Measurements from ENCODE around the gene TAF8. TPM values are rescaled to one million over a fixed set of nuclear protein-coding genes. Genes with fewer than 3 reads are reported as not detected.

Gene TAF8
- polyA plus RNA-seq, 1 of the 3 experiments (the other 2 are of a cell fraction): 27.8 TPM

DNA sequence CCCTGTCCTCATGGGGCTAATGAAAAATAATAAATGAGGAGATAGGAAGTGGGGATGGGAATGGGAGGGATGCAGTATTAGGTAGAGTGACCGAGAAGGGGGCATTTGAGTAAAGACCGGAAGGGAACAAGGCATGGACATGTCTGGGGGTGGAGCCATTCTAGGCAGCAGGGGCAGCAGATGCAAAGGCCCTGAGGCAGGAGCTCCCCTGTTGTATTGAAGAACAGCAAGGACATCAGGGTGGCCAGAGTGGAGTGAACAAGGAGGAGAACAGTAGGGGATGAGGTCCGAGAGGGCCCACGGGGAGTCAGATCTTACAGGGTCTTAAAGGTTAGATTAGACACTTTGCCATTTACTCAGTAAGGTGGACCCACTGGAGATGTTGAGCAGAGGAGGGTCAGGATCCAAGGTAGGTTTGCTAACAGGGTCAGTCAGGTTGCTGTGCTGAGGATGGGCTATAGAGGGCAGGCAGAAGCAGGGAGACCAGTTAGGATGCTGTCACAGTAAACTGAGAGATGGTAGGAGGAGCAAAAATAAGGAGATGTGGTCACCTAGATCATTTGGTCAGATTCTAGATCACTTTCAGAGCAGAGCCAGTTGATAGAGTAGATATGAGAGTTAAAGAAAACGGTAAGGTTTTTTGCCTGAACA lies 18.7 kb downstream of the TAF8 start (continued):
- TF ChIP-seq, protein P1, sequence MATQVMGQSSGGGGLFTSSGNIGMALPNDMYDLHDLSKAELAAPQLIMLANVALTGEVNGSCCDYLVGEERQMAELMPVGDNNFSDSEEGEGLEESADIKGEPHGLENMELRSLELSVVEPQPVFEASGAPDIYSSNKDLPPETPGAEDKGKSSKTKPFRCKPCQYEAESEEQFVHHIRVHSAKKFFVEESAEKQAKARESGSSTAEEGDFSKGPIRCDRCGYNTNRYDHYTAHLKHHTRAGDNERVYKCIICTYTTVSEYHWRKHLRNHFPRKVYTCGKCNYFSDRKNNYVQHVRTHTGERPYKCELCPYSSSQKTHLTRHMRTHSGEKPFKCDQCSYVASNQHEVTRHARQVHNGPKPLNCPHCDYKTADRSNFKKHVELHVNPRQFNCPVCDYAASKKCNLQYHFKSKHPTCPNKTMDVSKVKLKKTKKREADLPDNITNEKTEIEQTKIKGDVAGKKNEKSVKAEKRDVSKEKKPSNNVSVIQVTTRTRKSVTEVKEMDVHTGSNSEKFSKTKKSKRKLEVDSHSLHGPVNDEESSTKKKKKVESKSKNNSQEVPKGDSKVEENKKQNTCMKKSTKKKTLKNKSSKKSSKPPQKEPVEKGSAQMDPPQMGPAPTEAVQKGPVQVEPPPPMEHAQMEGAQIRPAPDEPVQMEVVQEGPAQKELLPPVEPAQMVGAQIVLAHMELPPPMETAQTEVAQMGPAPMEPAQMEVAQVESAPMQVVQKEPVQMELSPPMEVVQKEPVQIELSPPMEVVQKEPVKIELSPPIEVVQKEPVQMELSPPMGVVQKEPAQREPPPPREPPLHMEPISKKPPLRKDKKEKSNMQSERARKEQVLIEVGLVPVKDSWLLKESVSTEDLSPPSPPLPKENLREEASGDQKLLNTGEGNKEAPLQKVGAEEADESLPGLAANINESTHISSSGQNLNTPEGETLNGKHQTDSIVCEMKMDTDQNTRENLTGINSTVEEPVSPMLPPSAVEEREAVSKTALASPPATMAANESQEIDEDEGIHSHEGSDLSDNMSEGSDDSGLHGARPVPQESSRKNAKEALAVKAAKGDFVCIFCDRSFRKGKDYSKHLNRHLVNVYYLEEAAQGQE (IDR thresholded peaks at IDR 0.05; ENCODE audit: low read depth, low read length): no peak

DNA sequence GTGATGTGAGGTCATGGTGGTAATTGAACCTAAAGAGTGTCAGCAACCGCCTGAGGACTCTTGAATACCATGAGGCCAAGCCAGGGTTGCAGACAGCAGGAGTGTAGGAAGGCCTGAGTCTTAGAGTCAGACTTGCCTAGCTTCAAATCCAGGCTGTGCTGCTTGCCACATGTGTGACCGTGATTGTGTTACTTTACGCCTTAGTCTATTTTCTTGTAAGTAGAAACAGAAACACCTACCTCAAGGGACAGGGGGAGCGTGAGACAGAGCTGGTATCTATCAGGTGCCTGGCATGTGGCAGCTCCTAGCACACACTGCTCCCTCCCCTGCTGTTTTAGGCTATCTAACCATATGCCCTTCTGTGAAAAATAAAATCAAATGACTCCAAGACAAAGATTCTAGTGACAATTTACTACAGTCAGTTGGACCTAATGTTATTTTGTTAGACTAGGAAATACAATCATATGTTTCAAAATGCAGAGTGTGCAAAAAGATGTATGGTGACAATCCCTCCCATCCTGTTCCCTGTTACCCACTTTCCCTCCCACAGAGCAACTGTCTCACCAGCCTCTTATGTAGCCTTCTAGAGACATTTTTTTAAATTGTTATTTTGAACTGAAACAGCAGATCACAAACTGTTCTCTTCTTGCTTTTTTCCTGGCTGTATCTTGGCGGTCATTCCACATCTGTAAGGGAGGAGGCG lies 21.7 kb downstream of the TAF8 start:
- no peak for TF ChIP-seq GABPA (IDR thresholded peaks at IDR 0.05; ENCODE audit: low read depth)
- no peak for TF ChIP-seq EP300 (IDR thresholded peaks at IDR 0.05; ENCODE audit: borderline replicate concordance in 1 of 2, low read depth in 1 of 2, low read length in 1 of 2)
- no peak for TF ChIP-seq GATA2 (CRISPR knock-in tag; IDR thresholded peaks at IDR 0.05)
- no peak for TF ChIP-seq SIN3A (IDR thresholded peaks at IDR 0.05; ENCODE audit: borderline replicate concordance, low read depth, low read length)
- TF ChIP-seq ELF1 (IDR thresholded peaks at IDR 0.05): no peak
- no peak for TF ChIP-seq TCF12 (IDR thresholded peaks at IDR 0.05)
- TF ChIP-seq, protein P1 (IDR thresholded peaks at IDR 0.05; ENCODE audit: low read depth, low read length): no peak
- TF ChIP-seq MXI1 (IDR thresholded peaks at IDR 0.05; ENCODE audit: low read depth, low read length): no peak
- no peak for TF ChIP-seq CHD2 (IDR thresholded peaks at IDR 0.05; ENCODE audit: low read length, partially characterized antibody)
- TF ChIP-seq FOXJ3 (CRISPR knock-in tag; IDR thresholded peaks at IDR 0.05): no peak
- TF ChIP-seq, protein P2, sequence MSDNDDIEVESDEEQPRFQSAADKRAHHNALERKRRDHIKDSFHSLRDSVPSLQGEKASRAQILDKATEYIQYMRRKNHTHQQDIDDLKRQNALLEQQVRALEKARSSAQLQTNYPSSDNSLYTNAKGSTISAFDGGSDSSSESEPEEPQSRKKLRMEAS (IDR thresholded peaks at IDR 0.05; ENCODE audit: low read depth): no peak
- TF ChIP-seq, protein P3, sequence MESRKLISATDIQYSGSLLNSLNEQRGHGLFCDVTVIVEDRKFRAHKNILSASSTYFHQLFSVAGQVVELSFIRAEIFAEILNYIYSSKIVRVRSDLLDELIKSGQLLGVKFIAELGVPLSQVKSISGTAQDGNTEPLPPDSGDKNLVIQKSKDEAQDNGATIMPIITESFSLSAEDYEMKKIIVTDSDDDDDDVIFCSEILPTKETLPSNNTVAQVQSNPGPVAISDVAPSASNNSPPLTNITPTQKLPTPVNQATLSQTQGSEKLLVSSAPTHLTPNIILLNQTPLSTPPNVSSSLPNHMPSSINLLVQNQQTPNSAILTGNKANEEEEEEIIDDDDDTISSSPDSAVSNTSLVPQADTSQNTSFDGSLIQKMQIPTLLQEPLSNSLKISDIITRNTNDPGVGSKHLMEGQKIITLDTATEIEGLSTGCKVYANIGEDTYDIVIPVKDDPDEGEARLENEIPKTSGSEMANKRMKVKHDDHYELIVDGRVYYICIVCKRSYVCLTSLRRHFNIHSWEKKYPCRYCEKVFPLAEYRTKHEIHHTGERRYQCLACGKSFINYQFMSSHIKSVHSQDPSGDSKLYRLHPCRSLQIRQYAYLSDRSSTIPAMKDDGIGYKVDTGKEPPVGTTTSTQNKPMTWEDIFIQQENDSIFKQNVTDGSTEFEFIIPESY (IDR thresholded peaks at IDR 0.05; ENCODE audit: borderline replicate concordance, low read depth): no peak
- no peak for TF ChIP-seq JUND (IDR thresholded peaks at IDR 0.05)
- H3K9me2 ChIP-seq: no peaks in the 10 kb centered on the region
- no peaks in the 10 kb centered on the region for H3K4me1 ChIP-seq (ENCODE audit: control insufficient read depth in 1 of 2, insufficient read depth in 2 of 2, low read depth in 1 of 2, low read length in 1 of 2)
- 83% methylated on average over 5 of the region's 6 CpGs for WGBS (ENCODE audit: low lambda C conversion rate)
- no peak overlapping the region for H2AFZ ChIP-seq (ENCODE audit: low read depth)
- H3F3A ChIP-seq (replicated peaks; ENCODE audit: insufficient read depth): no peaks in the 10 kb centered on the region
- no peak for DNase-seq
- no peaks in the 10 kb centered on the region for H3K27me3 ChIP-seq (ENCODE audit: insufficient read depth)
- no peak overlapping the region for H3K4me3 ChIP-seq (ENCODE audit: low read depth in 2 of 2, low read length in 1 of 2)
- peaks cover 29 to 36% of the 10 kb centered on the region in 2 experiments for H3K36me3 ChIP-seq (replicated peaks in 1 of 2; ENCODE audit: control insufficient read depth in 1 of 2, insufficient read depth in 2 of 2, low read length in 1 of 2)
- ChIA-PET CTCF (interaction anchor here (1.0 to 18.1 kb wide), 3 partner anchors 17 to 143 kb away, joined by 3 to 159 read pairs (median 3); no protein-coding TSS in a partner anchor), POLR2A (interaction anchor here (0.7 kb wide), 1 partner anchor 671 kb away, joined by 3 read pairs; no protein-coding TSS in a partner anchor)
- no peaks in the 10 kb centered on the region for H3K79me2 ChIP-seq (ENCODE audit: insufficient read depth)
- no peak overlapping the region for H3K9ac ChIP-seq
- H4K20me1 ChIP-seq (ENCODE audit: insufficient read depth): no peaks in the 10 kb centered on the region
- H3K9me3 ChIP-seq: no peaks in the 10 kb centered on the region
- no peak overlapping the region for H3K27ac ChIP-seq (ENCODE audit: low read depth in 2 of 2, low read length in 1 of 2)
- no peak overlapping the region for H3K4me2 ChIP-seq

Data from SK-N-SH (cell line).